Neural cell (in vitro differentiated cells): Measurements from ENCODE around the gene SLC15A4.
"Not testable (repeated sequence)": the region's sequence is repeated elsewhere in the genome, so short reads cannot be mapped to it uniquely, and the experiment has no call there.

ENCODE experiments used
- EP300 ChIP-seq: fragments of 450-650 bp; conservative IDR thresholded peaks from 2 replicates; pipeline ENCODE4 v1.6.1; 2014; ENCODE audit warnings: antibody characterized with exemption, mild to moderate bottlenecking, moderate library complexity; ENCODE audit not compliant: poor library complexity, severe bottlenecking
- EZH2 ChIP-seq: fragments of 200-600, 300-800 bp; shearing (Covaris generic), sonication (generic); IDR thresholded peaks from 2 replicates; pipeline ENCODE4 v1.6.1; 2014; ENCODE audit warnings: antibody characterized with exemption, low read length, borderline replicate concordance, mild to moderate bottlenecking; ENCODE audit not compliant: insufficient read depth, poor library complexity, severe bottlenecking
- RAD21 ChIP-seq: fragments of 450-650 bp; conservative IDR thresholded peaks from 2 replicates; pipeline ENCODE4 v1.6.1; 2014; ENCODE audit warnings: antibody characterized with exemption, mild to moderate bottlenecking, moderate library complexity
- SMC3 ChIP-seq: fragments of 450-650 bp; conservative IDR thresholded peaks from 2 replicates; pipeline ENCODE4 v1.6.1; 2014; ENCODE audit warnings: antibody characterized with exemption, mild to moderate bottlenecking, moderate library complexity; ENCODE audit not compliant: poor library complexity
- TAF1 ChIP-seq: IDR thresholded peaks from 2 replicates; pipeline ENCODE4 v1.6.1; 2012; ENCODE audit warnings: low read depth
- TF ChIP-seq, protein P1 (sequence below): fragments of 450-650 bp; IDR thresholded peaks from 2 replicates; pipeline ENCODE4 v1.5.1; 2014; ENCODE audit warnings: antibody characterized with exemption, mild to moderate bottlenecking, moderate library complexity; ENCODE audit not compliant: poor library complexity, severe bottlenecking

GRCh38 chr12:128805406-128805805 lies 18.4 kb downstream of the SLC15A4 start:
- TF ChIP-seq, protein P1, sequence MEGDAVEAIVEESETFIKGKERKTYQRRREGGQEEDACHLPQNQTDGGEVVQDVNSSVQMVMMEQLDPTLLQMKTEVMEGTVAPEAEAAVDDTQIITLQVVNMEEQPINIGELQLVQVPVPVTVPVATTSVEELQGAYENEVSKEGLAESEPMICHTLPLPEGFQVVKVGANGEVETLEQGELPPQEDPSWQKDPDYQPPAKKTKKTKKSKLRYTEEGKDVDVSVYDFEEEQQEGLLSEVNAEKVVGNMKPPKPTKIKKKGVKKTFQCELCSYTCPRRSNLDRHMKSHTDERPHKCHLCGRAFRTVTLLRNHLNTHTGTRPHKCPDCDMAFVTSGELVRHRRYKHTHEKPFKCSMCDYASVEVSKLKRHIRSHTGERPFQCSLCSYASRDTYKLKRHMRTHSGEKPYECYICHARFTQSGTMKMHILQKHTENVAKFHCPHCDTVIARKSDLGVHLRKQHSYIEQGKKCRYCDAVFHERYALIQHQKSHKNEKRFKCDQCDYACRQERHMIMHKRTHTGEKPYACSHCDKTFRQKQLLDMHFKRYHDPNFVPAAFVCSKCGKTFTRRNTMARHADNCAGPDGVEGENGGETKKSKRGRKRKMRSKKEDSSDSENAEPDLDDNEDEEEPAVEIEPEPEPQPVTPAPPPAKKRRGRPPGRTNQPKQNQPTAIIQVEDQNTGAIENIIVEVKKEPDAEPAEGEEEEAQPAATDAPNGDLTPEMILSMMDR: not testable (repeated sequence)
- TF ChIP-seq EZH2, EP300, SMC3, TAF1, RAD21: not testable (repeated sequence)
